HG03521 (cell line): Measurements from ENCODE around the gene CNTN5.

ENCODE experiments used
- ATAC-seq: cut with Tn5 transposase; IDR thresholded peaks from one replicate; pipeline ENCODE4 v1.9.1; 2021; ENCODE audit warnings: mild to moderate bottlenecking, moderate library complexity; ENCODE audit not compliant: unreplicated experiment

The CNTN5 gene

DNA sequence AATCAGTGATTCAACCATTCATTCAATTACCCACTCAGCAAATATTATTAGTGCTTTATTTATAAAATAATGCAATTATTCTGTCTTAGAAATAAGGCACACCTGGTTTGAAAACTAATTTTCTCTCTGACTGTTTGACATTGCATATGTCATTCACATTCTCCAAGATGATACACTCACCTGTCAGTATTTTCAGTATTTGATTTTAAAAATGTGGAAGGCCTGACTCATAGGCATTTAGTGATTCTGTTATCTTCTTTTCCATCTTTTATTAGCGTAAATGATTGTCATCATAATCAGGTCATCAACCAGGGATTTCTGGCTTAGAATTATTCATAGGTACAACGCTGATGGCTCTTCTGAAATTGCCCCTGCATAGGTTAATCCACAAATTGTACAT lies 480.9 kb downstream of the CNTN5 start:
- ATAC-seq = no peak

DNA sequence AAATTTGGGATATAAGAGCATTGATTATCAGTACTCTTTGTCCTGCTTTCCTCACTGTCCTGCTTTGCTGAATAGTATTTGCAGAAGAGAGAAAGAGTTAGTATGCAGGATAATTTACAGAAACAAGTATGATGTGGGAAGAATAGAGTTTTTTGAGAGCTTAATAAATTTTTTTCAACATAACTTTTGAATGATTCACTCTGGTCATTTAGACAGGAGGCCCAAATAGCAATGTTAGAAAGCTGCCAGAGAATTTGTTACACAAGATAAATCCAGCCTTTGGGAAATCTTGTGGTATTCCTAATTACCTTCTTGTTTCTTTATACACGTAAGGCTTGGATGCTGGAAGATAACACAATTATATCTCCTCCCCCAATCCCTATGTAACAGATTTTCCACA lies 484.6 kb downstream of the CNTN5 start:
- ATAC-seq = no peak

DNA sequence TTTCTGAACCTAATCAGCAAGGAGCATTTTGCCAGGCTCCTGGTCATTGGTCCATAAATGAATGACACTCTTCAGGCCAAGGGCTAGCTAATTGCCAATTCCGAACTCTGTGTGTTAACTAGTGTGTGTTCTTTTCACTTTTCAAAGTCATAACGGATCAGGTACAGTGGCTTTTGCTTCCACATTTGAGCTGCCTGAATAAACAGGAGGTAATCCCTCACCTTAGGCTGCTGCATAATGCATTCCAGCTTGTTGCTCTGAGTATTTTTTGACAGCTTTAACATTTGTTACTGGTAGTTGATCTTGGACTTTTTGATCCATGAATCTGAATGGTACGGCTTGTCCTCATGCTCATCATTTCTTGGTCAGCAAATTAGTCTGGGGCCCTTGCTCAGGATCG lies 485.1 kb downstream of the CNTN5 start:
- ATAC-seq = no peak

DNA sequence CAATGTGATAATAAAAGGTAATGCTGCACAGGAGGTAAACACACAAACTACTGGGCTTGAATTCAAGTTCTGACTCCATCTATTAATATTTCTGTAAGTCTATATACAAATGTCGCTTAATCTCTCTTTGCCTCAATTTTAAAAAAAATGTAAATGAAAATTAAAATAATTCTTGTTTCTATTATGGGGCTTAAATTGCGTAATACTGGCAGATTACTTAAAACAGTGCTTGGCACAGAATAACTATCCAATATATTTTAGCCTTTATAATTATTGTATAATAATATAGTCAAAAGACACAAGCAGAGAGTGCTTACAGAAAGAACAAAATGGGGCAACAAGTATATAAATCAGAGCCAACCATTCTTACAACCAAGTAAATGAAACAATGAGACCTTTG lies 489.1 kb downstream of the CNTN5 start:
- no peak for ATAC-seq

DNA sequence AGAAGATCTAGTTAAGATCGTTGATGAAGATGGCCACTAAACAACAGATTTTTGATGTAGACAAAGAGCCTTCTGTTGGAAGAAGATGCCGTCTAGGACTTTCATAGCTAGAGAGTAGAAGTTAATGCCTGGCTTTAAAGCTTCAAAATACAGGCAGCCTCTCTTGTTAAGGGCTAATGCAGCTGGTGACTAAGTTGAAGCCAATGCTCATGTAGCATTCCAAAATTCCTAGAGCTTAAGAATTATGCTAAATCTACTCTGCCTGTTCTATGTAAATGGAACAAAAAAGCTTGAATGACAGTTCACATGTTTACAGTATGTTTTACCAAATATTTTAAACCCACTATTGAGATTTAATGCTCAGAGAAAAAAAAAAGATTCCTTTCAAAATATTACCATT lies 492.6 kb downstream of the CNTN5 start:
- ATAC-seq = no peak

DNA sequence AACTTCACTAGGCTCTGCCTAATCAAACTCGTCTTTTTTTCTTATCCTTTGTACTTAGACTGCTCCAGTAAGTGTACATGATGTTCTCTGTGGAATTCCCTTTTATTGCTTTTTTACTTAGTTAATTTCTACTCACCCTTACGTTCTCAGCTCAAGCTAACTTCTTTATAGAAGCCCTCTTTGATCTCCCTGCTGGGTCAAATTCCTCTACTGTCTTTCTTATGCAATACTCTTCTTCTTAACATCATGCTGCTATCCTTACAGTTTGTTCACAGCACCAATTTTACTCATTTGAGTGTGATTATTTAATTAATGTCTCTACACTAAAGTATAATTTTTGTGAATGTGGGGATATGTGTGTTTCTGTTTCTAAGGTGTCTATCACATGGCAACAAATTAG lies 498.3 kb downstream of the CNTN5 start:
- ATAC-seq = no peak

DNA sequence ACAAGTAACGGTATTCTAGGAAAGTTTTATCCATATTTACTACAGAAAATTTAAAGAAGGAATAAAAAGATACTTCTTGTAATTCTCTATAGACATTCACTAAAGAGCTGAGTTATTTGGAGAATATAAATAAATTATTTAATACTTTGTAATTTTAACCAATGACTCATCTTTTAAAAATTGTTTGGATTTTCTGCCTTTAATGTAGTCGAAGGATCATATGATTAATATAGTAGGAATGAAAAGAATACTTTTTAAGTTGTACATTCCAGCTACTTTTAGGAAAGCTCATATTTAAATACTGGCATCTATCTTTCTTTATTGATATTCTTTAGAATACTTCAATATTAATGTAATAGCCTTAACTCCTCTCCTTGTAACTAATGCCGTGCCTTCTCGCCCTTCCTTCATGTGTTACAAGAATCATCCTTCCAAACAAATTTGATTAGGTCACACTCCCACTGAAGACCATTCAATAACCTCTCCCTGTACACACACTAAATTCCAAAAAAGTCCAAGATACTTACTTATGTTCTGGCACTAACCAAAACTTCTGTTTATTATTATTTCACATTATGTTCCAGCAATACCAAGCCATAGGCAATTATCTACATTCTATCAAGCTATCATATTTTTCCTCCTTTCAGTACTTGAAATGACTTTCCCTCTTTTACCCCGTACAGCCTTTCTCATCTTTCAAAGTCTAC lies 501.9 kb downstream of the CNTN5 start:
- no peak for ATAC-seq

DNA sequence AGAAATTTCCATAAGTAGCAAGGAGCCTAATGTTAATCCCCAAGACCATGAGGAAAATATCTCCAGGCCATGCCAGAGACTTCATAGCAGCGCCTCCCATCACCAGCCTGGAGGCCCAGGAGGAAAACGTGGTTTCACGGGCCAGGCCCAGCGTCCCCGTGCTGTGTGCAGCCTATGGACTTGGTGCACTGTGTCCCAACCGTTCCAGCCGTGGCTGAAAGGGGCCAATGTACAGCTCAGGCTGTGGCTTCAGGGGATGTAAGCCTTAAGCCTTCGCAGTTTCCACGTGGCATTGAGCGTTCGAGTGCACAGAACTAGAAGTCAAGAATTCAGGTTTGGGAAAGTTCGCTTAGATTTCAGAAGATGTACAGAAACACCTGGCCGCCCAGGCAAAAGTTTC lies 510.7 kb downstream of the CNTN5 start:
- no peak for ATAC-seq

DNA sequence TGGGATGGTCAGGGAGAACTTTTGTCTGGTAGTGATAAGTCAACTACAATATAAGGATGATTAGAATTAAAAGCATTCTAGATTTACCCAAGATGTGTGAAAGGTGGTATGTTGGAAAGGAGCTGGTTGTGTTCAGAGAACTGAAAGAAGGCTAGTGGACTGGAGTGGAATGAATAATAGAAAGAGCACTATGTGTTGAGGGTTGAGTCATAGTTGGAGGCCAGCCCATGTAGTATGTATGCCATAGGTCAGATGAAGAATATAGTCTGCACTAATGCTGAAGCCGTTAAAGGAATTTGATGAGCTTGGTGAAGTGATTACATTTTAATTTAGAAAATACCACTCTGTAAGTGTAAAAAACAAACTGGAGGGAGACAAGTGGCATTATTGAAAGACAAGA lies 514.1 kb downstream of the CNTN5 start:
- ATAC-seq = peak; percentile 59

DNA sequence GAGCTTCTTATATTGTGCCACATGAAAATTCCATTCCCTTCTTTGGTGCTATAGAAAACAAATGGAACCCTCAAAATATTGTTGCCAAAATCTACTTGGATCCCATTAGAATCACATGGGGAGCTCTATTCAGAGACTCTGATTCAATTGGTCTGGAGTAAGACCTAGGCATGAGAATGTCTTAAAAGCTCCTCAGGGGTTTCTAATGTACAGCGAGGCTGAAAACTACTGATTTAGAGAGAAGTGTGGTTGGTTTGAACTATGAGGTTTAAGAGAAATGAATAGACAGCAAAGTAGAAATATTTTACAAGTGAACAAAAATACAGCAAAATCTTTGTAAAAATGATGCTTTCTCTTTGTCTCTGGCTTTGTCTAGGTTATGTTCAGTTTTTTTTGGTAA lies 514.7 kb downstream of the CNTN5 start:
- peak; percentile 60 for ATAC-seq

DNA sequence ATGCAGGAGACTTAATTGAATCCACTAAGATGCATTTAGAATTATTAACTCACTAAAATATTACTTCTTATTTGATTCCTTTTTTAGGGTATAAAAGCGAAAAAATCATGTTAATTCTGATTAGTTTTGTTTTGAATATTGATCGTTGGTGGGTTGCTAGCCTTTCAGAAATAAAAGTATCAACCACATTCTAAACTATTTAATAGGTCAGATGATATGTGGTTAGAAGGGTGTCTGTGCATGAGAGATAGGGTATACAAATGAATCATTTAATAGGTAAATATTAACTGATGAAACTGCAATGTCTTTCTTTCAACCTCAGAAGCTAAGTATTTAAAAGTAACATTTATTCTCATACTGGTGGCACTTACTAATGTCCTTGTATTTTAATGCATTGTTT lies 515.1 kb downstream of the CNTN5 start:
- peak; percentile 74 for ATAC-seq

DNA sequence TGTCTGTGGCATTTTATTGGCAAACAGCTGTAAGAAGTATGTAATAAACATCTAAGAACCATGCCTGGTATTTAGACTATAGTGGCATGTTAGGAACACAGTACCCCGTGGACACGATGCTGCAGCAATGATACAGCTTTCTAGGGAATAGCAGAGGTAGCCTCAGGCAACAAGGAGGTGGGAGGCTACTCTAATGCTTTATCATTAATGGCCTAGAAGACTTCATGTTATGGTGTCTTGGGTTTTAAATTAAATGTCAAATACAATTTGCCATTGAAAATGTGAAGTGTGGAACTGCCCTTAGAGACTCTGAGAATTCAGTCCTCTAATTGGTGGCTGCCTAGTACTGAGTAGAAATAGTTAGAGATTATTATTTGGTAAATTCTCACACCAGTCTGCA lies 516.9 kb downstream of the CNTN5 start:
- ATAC-seq = no peak

DNA sequence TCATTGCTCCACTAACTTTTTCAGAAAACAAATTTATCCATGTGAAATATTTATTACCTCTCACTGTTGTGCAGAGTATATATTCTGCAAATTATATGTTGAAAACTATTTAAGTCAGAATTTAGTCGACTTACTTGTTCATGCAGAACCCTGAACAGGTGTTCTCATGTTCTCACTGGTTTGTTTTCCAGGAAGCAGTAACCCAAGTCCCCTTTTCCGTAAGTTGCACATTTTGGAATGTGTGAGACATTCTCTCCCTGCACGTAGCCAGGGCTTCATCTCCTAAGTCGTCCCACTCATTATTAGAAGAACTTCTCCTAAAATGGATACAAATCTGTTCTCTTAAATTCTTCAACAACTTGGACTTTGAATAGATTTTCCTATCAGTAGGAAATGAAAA lies 524.9 kb downstream of the CNTN5 start:
- no peak for ATAC-seq

DNA sequence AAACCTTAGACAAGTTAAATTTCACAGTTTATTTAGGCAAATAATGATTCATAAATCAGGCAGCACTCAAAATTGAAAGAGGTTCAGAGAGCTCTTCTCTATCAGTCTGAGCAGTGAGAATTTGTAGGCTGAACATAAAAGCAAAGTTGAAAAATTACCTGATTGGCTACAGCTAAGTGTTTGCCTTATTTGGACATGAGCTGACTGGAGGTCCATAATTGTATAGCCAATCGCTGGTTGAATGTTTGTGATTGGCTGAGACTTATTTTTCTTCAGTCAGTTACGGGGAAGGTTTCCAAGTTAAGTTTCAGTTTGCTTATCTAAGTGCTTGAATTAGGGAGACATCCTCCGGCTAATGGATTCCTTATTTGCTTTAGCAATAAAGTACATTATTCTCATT lies 527.5 kb downstream of the CNTN5 start:
- no peak for ATAC-seq

DNA sequence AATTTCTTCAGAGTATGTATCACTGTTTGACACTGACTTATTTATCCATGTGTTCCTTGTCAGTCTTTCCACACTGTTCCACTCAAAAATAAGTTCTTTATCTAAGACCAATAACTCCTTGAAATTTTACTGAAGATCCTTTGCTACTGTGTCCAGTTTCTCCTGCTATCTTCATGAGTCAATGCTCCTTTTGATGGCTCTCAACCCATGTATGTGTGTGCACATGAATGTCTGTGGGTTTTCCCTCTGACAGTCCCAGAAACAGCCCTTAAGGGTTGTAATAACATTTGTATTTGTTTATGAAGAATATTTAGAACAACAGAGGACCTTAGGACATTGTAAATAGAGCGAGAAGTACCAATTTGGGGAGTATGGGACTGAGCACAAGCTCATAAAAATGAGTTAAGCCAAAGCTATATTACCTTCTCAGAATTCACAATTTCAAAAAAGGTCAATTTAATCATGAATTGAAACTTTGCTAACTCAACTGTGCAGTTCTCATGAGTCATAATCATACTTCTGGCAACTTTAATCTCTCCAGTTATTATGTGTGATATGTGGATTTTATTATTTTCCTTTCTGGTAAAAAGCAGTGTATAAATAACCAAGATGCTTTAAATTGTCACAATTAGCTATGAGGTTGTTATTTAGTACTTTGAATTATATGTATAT lies 533.6 kb downstream of the CNTN5 start:
- no peak for ATAC-seq

DNA sequence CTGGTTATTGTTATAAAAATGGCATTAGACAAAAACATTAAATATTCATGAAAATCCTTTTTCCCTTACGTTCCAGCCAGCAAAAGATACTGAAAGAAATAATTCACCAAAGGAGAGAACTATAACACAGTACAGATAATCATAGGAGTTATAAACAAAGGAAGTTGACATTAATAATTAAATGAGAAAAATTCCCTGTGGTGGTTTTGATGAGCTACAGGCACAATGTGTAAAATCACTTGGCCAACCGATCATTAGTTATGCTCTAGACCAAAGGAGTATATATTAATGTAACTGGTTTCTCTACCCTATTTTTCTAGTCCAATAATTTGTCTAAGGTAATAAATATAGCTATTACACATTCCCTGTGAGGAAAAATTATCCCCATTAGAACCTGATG lies 534.7 kb downstream of the CNTN5 start:
- ATAC-seq = no peak

DNA sequence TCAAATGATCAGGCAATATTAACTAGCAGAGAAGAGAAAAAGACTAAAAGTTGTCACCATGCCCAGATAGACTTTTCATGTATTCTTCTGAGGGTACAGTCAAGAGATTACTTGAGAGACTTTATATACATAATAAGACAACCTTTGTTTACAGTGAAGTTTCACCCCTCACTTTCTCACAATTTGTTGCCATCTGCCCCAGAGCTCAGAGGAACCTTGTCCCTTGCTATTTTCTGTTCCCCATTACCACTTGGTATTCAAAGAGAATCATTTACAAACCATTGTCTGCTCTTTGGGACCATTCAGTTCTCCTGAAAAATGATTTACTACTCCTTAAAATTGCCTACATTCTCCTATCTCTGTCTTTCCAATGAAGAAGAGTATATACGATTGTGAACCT lies 544.6 kb downstream of the CNTN5 start:
- no peak for ATAC-seq

DNA sequence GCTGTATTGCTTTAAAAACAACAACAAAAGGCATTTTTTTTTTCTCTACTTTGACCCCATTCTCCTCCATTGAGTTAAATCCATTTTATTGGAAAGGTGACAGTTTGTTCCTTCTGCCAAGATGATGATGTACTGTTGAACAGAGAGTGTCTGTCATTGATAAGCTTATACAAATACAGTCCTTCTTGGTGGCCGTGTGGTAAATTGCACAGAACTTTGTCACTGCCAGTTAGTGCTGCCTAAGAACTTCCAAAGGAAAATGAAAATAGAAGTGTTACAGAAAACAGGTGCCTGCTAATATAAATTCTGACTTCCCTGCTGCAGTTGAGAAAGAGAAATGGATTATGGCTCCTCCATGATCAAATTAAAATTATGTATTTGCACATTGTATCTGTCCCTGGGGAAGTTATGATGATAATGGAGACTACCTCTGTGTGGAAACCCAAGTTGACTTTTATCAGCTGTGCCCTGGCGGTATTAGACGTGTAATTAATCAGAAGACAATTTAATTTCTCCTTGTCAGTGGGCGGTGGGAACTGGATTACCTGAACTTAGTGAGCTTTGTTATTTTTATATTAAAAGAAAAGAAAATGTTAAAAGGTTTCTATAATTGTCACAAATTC lies 546.7 kb downstream of the CNTN5 start:
- no peak for ATAC-seq

DNA sequence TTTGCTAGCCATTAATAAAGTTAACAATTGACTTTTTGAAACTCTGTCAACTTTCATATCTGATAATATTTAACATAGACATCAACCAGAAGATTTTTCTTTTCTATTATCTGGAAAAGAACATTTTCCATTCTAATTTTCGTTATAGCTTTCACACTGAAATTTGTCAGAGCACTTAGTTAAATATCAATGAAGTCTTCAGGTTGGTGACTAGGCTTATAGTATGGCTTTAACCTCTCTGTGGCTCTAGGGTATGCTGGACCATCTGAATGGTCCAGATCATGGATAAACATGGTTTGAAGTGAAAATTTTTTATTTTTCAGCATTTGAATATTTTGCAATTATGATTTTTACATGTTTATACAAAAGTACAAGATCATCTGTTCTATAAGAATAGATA lies 548.1 kb downstream of the CNTN5 start:
- no peak for ATAC-seq

DNA sequence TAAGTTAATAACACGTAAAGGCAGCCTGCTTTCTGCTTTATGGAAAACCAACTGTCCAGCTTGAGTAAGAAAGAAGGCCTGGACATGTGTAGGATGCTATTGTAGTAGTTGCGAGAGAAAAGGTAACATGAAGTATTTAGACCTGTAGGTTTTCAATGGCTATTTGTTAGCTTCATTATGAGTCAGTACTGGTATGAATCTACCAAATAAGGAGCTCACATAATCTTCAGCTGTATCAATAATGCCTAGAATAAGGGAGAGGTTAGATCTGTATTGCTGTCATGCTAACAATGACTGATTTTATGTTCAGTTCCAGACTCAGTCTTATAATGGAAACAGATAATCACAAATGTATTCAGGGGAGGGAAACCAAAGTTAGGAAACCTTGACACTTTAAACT lies 550.3 kb downstream of the CNTN5 start:
- no peak for ATAC-seq

DNA sequence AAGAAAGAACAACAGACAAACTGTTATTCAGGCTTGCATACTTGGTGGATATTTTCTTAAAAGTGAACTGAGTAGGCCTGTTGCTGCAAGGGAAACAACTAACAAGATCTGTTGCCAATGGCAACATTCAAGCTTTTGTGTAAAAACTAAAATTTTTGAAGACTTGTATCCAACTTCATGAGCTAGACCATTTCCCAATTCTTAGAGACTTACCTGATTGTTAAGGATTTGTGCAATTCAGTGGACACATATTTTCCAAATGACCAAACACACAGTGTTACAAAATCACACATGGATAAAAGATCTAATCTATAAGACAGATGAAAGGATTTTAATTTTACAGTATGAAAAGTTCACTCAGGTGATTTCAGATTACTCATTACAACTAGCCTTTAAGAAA lies 564.1 kb downstream of the CNTN5 start:
- no peak for ATAC-seq

DNA sequence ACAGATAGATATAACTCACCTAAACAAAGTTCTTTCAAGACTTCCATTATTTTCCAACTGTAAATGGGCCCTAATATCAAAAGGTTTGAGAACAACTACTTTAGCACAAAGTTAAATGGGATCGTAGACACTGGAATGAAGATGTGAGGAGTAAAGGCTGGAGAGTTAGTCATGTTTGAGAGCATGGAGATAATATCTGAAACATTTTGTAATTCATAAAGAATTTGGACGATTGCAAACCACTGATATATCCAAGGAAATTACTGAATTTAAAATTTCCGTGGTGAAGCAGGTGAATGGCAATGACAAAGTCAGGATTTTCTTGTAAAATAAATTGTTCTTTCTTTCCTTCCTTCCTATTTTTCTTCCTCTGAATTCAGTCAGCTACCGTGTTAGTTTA lies 564.9 kb downstream of the CNTN5 start:
- ATAC-seq = no peak
